SIG-M5 treated with dmso at 0.1 percent for 504 hours (cell line): Measurements from ENCODE around the gene USP35.

Experiments used
- DNase-seq: peaks from one replicate; lab custom pipeline; 2025; ENCODE audit not compliant: unreplicated experiment; lab: John Stamatoyannopoulos, UW

USP35 gene

DNA sequence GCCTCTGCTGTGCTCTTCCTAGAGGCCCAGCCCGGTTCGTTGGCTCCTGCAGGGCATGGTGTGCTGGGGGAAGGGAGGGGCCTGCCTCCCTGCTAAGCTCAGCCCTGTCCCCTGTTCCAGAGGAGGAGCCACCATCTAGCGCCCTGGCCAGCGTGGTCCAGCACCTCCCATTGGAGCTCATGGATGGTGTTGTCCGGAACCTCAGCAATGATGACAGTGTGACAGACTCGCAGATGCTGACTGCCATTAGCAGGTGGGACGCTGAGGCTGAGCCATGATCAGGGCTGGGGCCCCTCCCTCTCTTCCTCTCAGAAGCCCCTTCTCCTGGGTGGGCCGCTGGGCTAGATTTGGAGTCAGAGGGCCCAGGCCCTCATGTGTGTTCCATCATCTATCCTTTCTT, 9.1 kb downstream of the USP35 start:
- DNase-seq = no peak

DNA sequence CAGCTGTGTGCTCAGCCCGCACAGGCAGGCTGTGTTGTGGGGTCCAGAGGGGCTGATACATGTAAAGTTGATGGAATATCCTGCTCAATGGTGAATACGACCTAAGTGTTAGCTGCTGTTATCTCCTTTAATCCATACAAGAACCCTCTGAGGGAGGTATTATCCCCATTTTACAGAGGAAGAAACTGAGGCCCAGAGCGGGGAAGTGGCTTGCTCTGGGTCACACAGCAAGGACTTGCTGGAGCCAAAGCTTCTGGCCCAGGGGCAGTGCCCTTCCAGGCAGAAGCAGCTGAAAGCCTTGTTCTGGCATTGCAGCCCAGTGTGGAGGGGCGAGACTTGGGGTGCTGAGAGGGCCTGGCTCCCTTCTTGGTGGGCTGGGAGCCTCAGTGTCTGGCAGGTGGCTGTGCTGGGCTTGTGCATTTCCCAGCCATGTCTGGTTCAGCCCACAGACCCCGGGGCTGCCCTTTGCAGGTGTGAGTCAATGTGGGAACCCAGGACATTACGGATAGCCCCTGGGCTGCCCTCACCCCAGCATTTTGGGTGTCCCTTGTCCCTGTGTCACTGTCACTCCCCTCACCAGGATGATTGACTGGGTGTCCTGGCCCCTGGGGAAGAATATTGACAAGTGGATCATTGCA, 10.4 kb downstream of the USP35 start:
- no peak for DNase-seq

DNA sequence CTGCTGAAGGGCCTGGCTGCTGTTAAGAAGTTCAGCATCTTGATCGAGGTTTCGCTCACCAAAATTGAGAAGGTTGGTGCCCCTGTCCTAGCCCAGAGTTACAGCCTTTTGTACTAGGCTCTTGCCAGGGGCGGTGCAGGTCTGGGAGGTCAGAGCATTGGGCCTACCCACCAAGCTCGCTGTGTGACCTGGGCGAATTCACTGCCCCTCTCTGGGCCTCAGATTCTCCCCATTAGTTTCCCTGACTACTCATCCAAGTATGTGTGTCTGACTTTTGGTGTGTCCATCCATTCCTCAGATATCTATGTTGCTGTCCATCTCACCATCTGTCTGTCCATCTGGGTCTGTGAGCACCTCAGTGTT, 10.9 kb downstream of the USP35 start:
- DNase-seq = no peak

DNA sequence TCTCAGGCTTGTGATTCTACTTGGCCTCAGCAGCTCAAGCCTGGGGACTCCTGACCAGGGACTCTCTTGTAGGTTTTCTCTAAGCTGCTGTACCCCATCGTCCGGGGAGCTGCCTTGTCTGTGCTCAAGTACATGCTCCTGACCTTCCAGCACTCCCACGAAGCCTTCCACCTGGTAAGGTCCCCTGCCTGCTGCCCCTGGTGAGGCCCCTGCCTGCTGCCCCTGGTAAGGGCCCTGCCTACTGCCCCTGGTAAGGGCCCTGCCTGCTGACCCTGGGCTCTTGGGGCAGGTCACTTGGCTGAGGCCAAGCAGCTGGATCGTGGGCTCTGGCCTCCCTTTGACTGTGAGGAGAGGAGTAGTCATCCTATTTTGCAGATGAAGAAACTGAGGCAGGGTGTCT, 11.3 kb downstream of the USP35 start:
- DNase-seq = no peak

DNA sequence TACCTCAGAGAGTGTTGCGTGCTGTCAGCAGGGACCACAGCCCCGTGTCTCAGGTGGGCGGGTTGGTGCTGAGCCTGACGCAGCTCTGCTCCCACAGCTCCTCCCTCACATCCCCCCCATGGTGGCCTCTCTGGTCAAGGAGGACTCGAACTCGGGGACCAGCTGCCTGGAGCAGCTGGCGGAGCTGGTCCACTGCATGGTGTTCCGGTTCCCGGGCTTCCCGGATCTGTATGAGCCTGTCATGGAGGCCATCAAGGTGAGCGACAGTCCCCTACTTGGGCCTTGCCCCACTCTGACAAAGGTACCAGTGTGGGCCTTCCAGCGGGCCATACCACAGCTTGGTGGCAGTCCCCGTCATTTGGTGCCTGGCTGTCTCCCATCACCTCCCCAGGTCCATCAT, 11.8 kb downstream of the USP35 start:
- DNase-seq = no peak

DNA sequence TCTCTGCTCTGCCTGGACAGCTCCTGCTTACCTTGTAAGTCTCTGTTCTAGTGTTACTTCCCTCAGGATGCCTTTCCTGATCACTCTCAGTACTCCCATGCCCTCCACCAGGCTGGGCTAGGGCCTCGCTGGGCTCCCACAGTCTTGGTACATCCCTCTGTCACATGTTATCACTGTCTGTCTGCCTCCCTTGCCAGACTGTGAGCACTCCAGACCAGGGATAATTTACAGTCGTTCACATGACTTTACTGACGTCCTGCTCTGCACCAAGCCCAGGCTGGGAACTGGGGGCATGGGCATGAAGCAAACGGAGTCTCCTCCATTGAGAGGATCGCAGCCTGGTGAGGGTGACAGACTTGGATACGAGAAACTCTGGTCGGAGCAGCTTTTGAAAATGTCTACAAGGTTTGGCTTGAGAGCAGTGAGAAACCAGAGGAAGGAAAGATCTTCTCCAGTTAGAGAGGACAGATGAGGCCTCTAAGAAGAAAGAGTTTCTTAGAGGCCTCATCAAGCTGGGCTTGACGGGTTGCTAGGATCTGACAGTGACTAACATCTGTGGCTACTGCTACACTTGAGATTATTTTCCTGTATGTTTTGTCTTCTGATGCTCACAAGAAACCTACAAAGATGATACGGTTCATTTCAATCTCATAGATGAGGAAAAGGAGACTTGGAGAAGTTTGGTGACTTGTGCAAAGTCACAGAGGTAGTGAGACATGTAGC, 12.5 kb downstream of the USP35 start:
- DNase-seq = no peak

DNA sequence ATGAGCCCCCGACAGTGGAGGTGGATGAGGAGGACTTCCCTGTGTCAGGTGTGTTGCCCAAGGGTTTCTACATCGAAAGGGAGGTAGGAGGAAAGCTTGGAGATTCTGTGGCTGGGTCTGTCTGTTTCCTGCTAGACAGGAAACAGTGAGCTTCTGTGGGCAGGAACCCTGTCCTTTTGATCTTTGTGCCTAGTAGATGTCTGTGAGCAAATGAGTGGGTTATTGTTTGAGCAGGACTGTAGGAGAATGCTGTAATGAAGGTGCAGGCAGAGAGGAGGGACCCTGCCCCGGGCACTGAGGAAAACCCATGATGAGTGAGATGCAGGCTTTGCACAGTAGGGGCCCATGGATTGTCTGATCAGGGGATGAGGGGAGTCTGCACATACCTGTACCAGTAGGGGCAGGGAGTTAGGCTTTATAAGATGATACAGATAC, 14.0 kb downstream of the USP35 start:
- no peak for DNase-seq

DNA sequence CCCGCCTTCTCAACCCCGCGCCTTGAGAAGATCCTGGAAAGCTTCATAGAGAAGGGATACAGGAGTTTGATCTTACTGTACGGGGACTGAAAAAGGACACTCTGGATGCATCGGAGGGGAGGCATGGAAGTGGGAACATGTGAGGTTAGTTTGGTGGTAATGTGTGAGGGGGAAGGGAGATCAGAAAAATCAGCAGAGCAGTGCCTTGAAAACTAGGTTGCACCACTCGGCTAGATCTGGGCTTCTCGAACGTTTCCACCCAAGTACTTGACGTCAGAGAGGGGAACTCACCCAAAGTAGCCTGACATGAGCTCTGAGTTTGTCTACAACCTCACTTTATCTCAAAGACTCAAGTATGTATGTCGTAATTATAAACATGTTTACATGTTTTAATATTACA, 14.5 kb downstream of the USP35 start:
- DNase-seq = no peak

DNA sequence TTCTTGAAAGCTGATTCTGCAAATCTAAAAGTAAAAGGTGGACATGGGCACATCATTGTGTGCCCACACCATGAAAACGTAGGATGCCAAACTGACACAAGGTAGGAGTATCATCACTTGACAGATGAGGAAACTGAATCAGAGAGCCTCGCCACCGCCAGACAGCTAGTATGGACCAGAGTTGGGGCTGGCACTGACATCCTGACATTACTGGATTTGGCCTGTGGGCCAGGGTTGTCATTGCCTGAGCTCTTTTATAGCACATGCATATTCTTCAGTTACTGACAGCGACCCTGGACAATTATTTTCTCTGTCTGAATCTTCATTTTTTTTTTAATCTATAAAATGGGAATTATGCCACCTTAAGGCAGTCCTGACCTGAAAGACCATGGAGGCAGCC, 16.5 kb downstream of the USP35 start:
- DNase-seq = no peak

DNA sequence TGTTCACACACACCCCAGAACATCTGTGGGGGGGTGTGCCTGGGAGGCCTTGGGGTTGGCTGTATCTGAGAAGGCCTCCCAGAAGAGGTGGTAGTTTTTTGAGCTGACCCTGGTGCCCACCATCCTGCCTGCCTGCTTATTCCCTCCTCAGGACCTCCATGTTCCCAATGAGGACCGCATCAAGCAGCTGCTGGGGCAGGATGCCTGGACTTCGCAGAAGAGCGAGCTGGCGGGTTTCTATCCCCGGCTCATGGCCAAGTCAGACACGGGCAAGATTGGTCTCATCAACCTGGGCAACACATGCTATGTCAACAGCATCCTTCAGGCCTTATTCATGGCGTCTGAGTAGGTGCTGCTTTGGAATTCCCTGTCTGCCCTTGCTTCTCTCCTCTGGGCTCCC, 17.0 kb downstream of the USP35 start:
- DNase-seq = no peak

DNA sequence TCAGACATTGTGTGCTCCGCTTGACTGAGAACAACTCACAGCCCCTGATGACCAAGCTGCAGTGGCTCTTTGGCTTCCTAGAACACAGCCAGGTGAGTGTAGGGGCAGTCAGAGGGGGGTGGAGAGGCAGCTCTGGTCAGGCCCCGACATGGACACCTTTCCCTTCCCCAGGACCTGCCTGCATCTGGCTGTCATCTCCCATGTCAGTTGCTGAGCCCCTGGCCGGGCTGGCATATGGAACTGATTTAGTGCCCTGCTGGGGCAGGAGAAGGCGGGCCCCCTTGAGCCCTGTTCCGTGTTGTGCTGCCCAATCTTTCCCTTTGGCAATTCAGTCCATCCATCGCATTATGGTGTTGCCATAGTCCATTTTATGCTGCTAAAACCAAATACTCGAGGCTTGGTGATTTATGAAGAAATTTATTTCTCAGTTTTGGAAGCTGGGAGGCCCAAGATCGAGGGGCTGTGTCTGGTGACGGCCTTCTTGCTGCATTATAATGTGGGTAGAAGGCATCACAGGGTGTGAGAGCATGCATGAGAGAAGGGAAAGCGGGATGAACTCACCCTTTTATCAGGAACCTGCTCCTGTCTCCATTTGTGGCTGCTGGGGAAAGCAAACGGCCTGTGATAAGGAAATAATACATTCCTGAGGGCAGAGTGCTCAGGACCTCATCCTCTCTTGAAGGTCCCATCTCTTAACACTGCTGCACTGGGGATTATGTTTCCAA, 19.0 kb downstream of the USP35 start:
- no peak for DNase-seq

DNA sequence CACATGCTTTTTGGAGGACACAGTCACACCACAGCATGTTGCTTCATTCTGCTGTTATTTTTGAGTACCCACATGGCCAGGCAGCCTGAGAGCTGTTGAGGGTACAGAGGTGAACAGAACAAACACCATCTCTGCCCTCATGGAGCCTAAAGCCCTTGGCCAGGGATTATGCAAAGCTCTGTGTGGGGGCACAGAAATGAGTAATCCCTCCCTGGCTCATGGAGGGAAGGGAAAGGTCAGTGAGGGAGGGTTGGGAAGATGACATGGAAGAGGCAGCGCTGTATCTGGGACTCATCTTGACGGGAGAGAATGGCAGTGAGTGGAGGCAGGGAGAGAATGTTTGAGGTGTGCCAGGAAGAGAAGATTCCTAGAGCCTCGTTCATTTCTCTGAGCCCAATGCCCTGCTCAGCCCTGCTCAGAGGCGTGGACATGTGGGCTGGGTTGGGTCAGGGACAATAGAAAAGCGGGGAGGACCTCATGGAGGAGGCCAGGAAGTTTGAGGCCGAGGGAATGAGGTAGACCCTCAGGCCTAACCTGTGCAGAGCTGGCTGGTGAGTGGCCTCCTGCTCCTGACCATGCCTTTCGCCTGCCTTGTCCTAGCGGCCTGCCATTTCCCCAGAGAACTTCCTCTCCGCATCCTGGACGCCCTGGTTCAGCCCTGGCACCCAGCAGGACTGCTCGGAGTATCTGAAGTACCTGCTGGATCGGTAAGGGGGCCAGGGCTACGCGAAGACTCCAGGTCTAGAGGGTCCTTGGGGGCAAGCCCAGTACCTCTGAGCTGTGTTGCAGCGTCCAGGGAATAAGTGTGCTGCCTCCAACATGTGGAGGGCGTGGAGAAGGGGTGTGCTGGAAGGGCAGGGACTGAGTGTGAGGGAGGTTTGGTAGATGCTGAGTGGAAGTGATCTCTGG, 19.8 kb downstream of the USP35 start:
- DNase-seq = no peak

DNA sequence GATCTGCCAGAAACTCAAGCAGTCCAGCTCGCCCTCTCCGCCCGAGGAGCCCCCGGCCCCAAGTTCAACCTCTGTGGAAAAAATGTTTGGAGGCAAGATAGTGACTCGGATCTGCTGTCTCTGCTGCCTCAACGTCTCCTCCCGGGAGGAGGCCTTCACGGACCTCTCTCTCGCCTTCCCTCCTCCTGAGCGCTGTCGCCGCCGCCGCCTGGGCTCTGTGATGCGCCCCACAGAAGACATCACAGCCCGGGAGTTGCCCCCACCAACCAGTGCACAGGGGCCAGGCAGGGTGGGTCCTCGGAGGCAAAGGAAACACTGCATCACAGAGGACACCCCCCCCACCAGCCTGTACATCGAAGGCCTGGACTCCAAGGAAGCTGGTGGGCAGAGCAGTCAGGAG, 20.8 kb downstream of the USP35 start:
- DNase-seq = no peak

DNA sequence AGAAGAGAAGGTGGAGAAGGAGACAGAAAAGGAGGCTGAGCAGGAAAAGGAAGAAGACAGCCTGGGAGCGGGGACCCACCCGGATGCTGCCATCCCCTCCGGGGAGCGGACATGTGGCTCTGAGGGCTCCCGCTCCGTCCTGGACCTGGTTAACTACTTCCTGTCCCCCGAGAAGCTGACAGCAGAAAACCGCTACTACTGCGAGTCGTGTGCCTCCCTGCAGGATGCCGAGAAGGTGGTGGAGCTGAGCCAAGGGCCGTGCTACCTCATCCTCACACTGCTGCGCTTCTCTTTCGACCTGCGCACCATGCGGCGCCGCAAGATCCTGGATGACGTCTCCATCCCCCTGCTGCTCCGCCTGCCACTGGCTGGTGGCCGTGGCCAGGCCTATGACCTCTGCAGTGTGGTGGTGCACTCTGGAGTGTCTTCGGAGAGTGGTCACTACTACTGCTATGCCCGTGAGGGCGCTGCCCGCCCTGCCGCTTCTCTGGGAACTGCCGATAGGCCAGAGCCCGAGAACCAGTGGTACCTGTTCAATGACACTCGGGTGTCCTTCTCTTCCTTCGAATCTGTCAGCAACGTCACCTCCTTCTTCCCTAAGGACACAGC, 21.4 kb downstream of the USP35 start:
- no peak for DNase-seq

DNA sequence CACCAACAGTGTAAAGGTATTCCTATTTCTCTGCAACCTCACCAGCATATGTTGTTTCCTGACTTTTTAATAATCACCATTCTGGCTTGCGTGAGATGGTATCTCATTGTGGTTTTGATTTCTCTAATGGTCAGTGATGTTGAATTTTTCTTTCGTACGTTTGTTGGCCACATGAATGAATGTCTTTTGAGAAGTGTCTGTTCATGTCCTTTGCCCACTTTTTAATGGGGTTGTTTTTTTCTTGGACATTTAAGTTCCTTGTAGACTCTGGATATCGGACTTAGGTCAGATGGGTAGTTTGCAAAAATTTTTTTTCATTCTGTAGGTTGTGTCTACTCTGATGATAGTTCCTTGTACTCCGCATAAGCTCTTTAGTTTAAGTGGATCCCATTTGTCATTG, 22.8 kb downstream of the USP35 start:
- DNase-seq = no peak

DNA sequence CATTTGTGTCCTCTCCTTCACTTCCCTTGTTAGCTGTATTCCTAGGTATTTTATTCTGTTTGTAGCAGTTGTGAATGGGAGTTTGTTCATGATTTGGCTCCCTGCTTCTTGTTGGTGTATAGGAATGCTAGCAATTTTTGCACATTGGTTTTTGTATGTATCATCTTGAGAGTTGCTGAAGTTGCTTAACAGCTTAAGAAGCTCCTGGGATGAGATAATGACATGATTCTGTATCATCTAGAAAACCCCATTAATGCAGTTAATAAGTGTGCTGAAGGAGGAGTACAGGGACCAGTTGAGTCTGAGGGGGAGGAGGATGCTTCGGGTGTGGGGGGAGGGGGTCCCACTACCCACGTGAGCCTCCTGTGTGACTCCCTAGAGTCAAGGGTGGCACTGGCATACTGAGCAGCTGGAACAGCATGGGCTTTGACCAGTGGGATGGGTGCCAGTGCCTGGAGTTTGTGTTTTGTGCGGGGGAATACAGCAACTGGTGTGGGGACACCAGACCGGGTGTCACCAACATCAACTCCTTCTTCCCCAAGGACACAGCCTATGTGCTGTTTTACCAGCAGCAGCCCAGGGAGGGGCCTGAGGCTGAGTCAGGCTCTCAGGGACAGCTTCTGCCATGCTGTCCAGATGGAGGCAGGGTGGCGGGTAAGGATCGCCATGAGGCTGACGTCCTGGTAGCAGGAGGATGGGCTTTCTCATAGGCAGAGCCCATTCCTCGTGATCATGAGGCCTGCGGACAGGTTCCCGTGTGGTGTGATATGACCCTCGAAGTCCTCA, 24.1 kb downstream of the USP35 start:
- DNase-seq = no peak

DNA sequence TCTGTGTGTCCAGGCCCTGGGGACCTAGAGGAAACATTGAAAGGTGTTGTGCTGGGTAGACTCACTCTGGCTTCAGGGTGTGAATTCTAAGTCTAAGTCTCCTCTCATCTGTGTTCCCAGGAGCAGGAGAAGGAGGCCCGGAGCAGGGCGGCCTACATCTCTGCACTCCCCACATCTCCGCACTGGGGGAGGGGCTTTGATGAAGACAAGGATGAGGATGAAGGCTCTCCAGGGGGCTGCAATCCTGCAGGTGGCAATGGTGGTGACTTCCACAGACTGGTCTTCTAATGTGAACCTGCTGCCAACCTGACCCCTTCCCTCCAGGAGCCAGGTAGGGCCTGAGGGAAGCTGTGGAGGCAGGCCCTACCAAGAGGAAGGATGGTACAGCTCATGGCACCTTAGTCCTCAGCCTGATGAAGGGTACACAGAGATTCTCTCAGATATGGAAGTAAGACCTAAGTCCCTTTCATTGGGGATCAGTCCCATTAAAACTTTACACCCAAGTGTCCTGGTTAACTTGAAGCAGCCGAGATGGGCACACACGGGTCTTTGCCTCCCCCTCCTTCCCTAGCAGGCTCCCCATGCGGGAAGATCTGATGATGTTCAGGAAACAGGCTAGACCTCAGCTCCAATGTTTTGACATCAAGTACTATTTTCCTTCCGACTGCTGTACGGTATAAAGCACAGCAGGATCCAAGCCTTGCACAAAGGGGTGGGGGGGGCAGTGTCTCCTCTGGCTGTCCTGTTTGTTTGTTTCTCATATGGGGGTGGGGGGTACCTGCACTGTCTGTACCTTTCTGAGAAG, 25.0 kb downstream of the USP35 start:
- DNase-seq = no peak

DNA sequence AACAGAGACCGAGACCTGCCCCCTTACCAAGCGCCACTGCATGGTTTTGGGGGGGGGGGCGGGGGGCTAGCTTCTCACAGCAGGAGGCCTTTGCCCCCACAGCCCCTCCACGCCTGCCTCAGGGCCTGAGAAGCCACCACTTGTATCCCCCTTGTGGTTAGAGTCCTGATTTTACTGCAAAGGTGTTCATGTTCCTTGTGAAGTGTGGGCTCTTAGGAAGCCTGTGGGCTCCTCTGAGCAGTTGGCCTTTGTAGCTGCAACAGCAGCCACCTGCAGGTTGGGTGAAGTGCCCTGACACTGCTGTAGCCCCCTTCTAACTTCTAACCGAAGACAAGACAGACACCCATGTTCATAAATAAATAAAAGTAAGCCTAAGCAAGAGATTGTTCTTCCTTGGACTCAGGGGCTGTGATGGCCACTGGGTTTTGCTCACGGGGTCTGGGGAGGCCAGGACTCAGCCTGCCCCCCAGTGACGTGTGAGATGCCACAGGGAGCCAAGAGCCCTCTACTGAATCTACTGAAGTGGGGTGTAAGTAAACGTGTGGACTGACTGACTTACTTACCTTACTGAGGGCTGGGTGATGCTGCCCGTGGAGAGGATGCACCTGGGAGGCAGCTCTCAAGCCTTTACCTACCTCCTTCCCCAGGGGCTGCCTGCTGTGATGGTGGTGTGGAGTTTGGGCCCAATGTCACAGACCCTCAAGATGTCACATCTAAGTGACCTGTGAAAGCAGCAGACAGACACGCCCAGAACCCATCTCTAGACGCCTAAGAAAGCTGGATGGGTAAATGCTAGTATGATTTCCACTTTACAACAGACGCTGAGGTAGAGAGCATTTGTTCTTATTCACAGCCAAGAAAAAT, 25.8 kb downstream of the USP35 start:
- DNase-seq = no peak
